Neural cell (in vitro differentiated cells): ENCODE results near the gene OR1F1. TPM values are rescaled to one million over a fixed set of nuclear protein-coding genes. Genes with fewer than 3 reads are reported as not detected.

Experiments used
- H2AFZ ChIP-seq: fragments of 200-600, 300-800 bp; sonication (generic), shearing (Covaris generic); 2 replicates; pipeline ENCODE4 v1.6.0; 2014; ENCODE audit warnings: low read depth, mild to moderate bottlenecking, antibody characterized with exemption, low read length, moderate library complexity
- H3F3A ChIP-seq: fragments of 200-600 bp; shearing (Covaris generic); 2 replicates; pipeline ENCODE4 v1.6.1; 2016; ENCODE audit warnings: mild to moderate bottlenecking, moderate library complexity, mixed read lengths, antibody characterized with exemption, low read length; ENCODE audit not compliant: insufficient read depth, poor library complexity, severe bottlenecking
- H3K27ac ChIP-seq: fragments of 200-600, 300-800 bp; sonication (generic), shearing (Covaris generic); 2 replicates; pipeline ENCODE4 v1.5.1; 2014; ENCODE audit warnings: mild to moderate bottlenecking, low read length, moderate library complexity
- H3K27me3 ChIP-seq: fragments of 300-800, 200-600 bp; sonication (generic), shearing (Covaris generic); 2 replicates; pipeline ENCODE4 v1.6.0; 2014; ENCODE audit warnings: mild to moderate bottlenecking, low read depth, low read length, moderate library complexity; ENCODE audit not compliant: insufficient read depth
- H3K36me3 ChIP-seq: fragments of 300-800, 200-600 bp; sonication (generic), shearing (Covaris generic); 2 replicates; pipeline ENCODE4 v1.5.1; 2014; ENCODE audit warnings: mild to moderate bottlenecking, antibody characterized with exemption, low read length, moderate library complexity; ENCODE audit not compliant: insufficient read depth
- H3K4me2 ChIP-seq: fragments of 300-800, 200-600 bp; sonication (generic), shearing (Covaris generic); 2 replicates; pipeline ENCODE4 v1.6.0; 2014; ENCODE audit warnings: mild to moderate bottlenecking, low read length
- H3K4me3 ChIP-seq: fragments of 300-800, 200-600 bp; sonication (generic), shearing (Covaris generic); 2 replicates; pipeline ENCODE4 v1.5.1; 2014; ENCODE audit warnings: mild to moderate bottlenecking, low read length, moderate library complexity
- H3K79me2 ChIP-seq: fragments of 200-600 bp; shearing (Covaris generic); replicated peaks from 2 replicates; pipeline ENCODE4 v1.6.0; 2014; ENCODE audit warnings: mild to moderate bottlenecking, low read length, moderate library complexity; ENCODE audit not compliant: insufficient read depth
- H3K9ac ChIP-seq: fragments of 300-800, 200-600 bp; sonication (generic), shearing (Covaris generic); 2 replicates; pipeline ENCODE4 v1.6.1; 2016; ENCODE audit warnings: mild to moderate bottlenecking, low read length, mixed read lengths
- H3K9me2 ChIP-seq: fragments of 200-600 bp; shearing (Covaris generic); 2 replicates; pipeline ENCODE4 v1.6.1; 2016; ENCODE audit warnings: mild to moderate bottlenecking, low read length, mixed read lengths; ENCODE audit not compliant: insufficient read depth
- H3K9me3 ChIP-seq: fragments of 200-600, 300-800 bp; sonication (generic), shearing (Covaris generic); 2 replicates; pipeline ENCODE4 v1.6.1; 2016; ENCODE audit warnings: mild to moderate bottlenecking, mixed run types, low read length, moderate library complexity, mixed read lengths
- H4K20me1 ChIP-seq: fragments of 200-600 bp; shearing (Covaris generic); 2 replicates; pipeline ENCODE4 v1.6.1; 2016; ENCODE audit warnings: mild to moderate bottlenecking, mixed run types; ENCODE audit not compliant: insufficient read depth
- CTCF ChIP-seq: fragments of 450-650 bp; IDR thresholded peaks from 2 replicates; pipeline ENCODE4 v1.5.1; 2014; ENCODE audit warnings: antibody characterized with exemption, mild to moderate bottlenecking, moderate library complexity; ENCODE audit not compliant: poor library complexity, severe bottlenecking
- EP300 ChIP-seq: fragments of 450-650 bp; conservative IDR thresholded peaks from 2 replicates; pipeline ENCODE4 v1.6.1; 2014; ENCODE audit warnings: antibody characterized with exemption, mild to moderate bottlenecking, moderate library complexity; ENCODE audit not compliant: poor library complexity, severe bottlenecking
- EZH2 ChIP-seq: fragments of 200-600, 300-800 bp; shearing (Covaris generic), sonication (generic); IDR thresholded peaks from 2 replicates; pipeline ENCODE4 v1.6.1; 2014; ENCODE audit warnings: antibody characterized with exemption, low read length, borderline replicate concordance, mild to moderate bottlenecking; ENCODE audit not compliant: insufficient read depth, poor library complexity, severe bottlenecking
- MXI1 ChIP-seq: fragments of 450-650 bp; conservative IDR thresholded peaks from 2 replicates; pipeline ENCODE4 v1.6.1; 2014; ENCODE audit warnings: antibody characterized with exemption, mild to moderate bottlenecking; ENCODE audit not compliant: poor library complexity, severe bottlenecking
- POLR2AphosphoS5 ChIP-seq: IDR thresholded peaks from 2 replicates; pipeline ENCODE4 v1.6.1; 2012
- RAD21 ChIP-seq: fragments of 450-650 bp; conservative IDR thresholded peaks from 2 replicates; pipeline ENCODE4 v1.6.1; 2014; ENCODE audit warnings: antibody characterized with exemption, mild to moderate bottlenecking, moderate library complexity
- REST ChIP-seq: IDR thresholded peaks from 2 replicates; pipeline ENCODE4 v1.6.1; 2012; ENCODE audit warnings: borderline replicate concordance
- SMC3 ChIP-seq: fragments of 450-650 bp; conservative IDR thresholded peaks from 2 replicates; pipeline ENCODE4 v1.6.1; 2014; ENCODE audit warnings: antibody characterized with exemption, mild to moderate bottlenecking, moderate library complexity; ENCODE audit not compliant: poor library complexity
- TAF1 ChIP-seq: IDR thresholded peaks from 2 replicates; pipeline ENCODE4 v1.6.1; 2012; ENCODE audit warnings: low read depth
- polyA plus RNA-seq: library from polyadenylated mRNA; depleted of rRNA; stranded (reverse); fragments of >200 nt; gene quantifications from 2 replicates; pipeline ENCODE4 v1.2.3, GENCODE V29; 2014

The OR1F1 gene
- polyA plus RNA-seq, 1 donor from 2014 or later: 2.5 TPM

DNA sequence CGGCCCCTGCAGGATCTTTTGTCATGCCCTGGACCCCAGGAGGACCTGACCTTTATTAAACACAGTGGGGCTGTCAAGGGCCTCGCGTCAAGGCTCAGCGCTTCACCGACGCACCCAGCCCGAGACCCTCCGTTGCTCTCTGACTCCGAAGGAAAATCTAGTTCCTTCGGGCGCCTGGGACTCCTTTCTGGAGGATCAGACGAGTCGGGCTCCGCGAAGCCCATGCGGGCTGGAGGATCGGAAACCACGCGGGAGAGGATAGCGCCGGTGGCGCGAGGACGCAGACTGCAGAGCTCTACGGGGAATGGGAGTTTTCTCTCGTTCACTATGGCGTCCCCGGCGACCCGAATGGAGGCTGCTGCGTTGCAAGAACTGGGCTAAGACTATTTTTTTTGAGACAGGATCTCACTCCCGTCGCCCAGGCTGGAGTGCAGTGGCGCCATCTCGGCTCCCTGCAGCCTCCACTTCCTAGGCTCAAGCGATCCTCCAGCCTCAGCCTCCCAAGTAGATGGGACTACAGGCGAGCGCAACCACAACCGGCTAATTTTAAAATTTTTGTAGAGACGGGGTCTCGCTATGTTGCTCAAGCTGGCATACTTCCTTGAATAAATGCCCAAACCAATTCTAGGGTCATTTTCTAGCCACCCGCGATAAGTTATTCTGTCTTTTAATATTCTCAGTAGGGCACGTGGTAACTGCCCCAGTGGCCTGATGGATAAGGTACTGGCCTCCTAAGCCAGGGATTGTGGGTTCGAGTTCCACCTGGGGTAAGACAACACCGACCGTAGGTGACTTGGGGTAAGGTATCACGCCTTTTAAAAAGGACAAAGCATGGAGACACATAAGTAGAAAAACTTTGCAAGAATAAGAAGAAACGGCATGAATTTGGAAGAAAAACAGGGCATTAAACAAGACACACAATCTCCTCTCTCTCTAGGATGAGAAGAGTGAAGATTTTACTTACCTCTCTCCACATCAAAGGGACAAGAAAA, 5.5 kb downstream of the OR1F1 start:
- TF ChIP-seq MXI1: no peak
- TF ChIP-seq TAF1: no peak
- no peak for TF ChIP-seq POLR2AphosphoS5
- no peak for TF ChIP-seq CTCF
- TF ChIP-seq EZH2: no peak
- no peak for TF ChIP-seq RAD21
- TF ChIP-seq SMC3: no peak
- TF ChIP-seq REST: no peak
- TF ChIP-seq EP300: no peak
- H3K4me2 ChIP-seq: no peak overlapping the region
- H3K9ac ChIP-seq: no peak overlapping the region
- H4K20me1 ChIP-seq: no peaks in the 10 kb centered on the region
- no peaks in the 10 kb centered on the region for H3K9me3 ChIP-seq
- no peaks in the 10 kb centered on the region for H3K36me3 ChIP-seq
- peaks cover 65% of the 10 kb centered on the region for H3K27me3 ChIP-seq
- H3F3A ChIP-seq: no peaks in the 10 kb centered on the region
- no peak overlapping the region for H3K4me3 ChIP-seq
- no peak overlapping the region for H2AFZ ChIP-seq
- no peak overlapping the region for H3K27ac ChIP-seq
- no peaks in the 10 kb centered on the region for H3K9me2 ChIP-seq
- no peaks in the 10 kb centered on the region for H3K79me2 ChIP-seq

DNA sequence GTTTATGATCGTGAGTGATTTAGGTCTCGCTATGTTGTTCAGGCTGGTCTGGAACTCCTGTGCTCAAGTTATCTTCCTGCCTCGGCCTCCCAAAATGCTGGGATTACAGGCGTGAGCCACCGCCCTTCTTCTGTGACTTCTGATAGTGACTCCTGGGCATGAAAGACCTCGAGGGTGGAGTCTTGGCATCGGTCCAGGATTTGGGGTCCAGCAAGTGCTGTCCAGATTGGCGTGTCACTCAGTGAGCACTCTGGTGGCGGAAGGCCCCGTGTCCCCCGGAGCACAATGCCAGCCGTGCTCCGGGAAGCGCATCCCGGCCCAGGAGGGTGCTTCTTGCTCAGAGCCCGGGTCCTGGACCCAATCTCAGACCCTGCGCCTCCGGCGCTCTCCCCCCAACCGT, 6.8 kb downstream of the OR1F1 start:
- Histone ChIP-seq H3K79me2 (no peaks in the 10 kb centered on the region), H2AFZ (no peak overlapping the region), H3K4me3 (no peak overlapping the region), H3K9me3 (no peaks in the 10 kb centered on the region), H3F3A (no peaks in the 10 kb centered on the region), H3K27me3 (peaks cover 56% of the 10 kb centered on the region), H3K9ac (no peak overlapping the region), H3K36me3 (no peaks in the 10 kb centered on the region), H4K20me1 (no peaks in the 10 kb centered on the region), H3K27ac (no peak overlapping the region), H3K4me2 (no peak overlapping the region), H3K9me2 (no peaks in the 10 kb centered on the region)
- TF ChIP-seq SMC3 (no peak), RAD21 (no peak), EZH2 (no peak), MXI1 (no peak), EP300 (no peak), TAF1 (no peak), POLR2AphosphoS5 (no peak), CTCF (no peak), REST (no peak)
